Endothelial cell (in vitro differentiated cells): ENCODE data around the gene KCNQ1OT1. TPM values are rescaled to one million over a fixed set of nuclear protein-coding genes. Genes with fewer than 3 reads are reported as not detected.

ENCODE experiments used
- DNase-seq: peaks from one replicate; pipeline ENCODE4 v3.0.0; 2021; ENCODE audit warnings: low spot score
- H3K27ac Mint-ChIP-seq: one replicate; pipeline ENCODE4 v1.8.0; 2021; ENCODE audit warnings: mixed read lengths, inconsistent platforms; ENCODE audit not compliant: unreplicated experiment
- H3K27me3 Mint-ChIP-seq: one replicate; pipeline ENCODE4 v1.8.0; 2021; ENCODE audit warnings: mild to moderate bottlenecking, moderate library complexity, mixed read lengths, inconsistent platforms; ENCODE audit not compliant: unreplicated experiment
- H3K36me3 Mint-ChIP-seq: one replicate; pipeline ENCODE4 v1.8.0; 2021; ENCODE audit warnings: mild to moderate bottlenecking, low read depth, mixed read lengths, inconsistent platforms; ENCODE audit not compliant: unreplicated experiment
- H3K4me1 Mint-ChIP-seq: one replicate; pipeline ENCODE4 v1.8.0; 2021; ENCODE audit warnings: mild to moderate bottlenecking, mixed read lengths, inconsistent platforms; ENCODE audit not compliant: unreplicated experiment
- H3K4me3 Mint-ChIP-seq: one replicate; pipeline ENCODE4 v1.8.0; 2021; ENCODE audit warnings: mild to moderate bottlenecking, mixed read lengths, inconsistent platforms; ENCODE audit not compliant: unreplicated experiment
- H3K9me3 Mint-ChIP-seq: one replicate; pipeline ENCODE4 v1.8.0; 2021; ENCODE audit warnings: mixed read lengths, inconsistent platforms; ENCODE audit not compliant: unreplicated experiment
- CTCF ChIP-seq: fragments of 200-600 bp; sonication (generic); IDR thresholded peaks from one replicate; pipeline ENCODE4 v1.5.0; 2021; ENCODE audit warnings: antibody characterized with exemption; ENCODE audit not compliant: unreplicated experiment
- total RNA-seq: library from RNA; stranded (reverse); fragmentation: NEBNext Ultra II Directional; extraction: Animal tissue kit (Norgen Biotek cat#: 25700); gene quantifications from one replicate; pipeline ENCODE4 v1.2.1, GENCODE V29; 2021; ENCODE audit not compliant: unreplicated experiment

KCNQ1OT1 gene
- total RNA-seq, 1 donor from 2014 or later, result 1.2 TPM

- TF ChIP-seq CTCF, result no peak
- Mint-ChIP-seq H3K4me3 (no peak overlapping the region), H3K4me1 (no peaks in the 10 kb centered on the region), H3K27ac (no peak overlapping the region), H3K27me3 (peaks cover 4% of the 10 kb centered on the region), H3K9me3 (no peaks in the 10 kb centered on the region), H3K36me3 (peaks cover 27% of the 10 kb centered on the region)
- DNase-seq, result no peak
Measured at GRCh38 chr11:2662024-2662312, 37.8 kb downstream of the KCNQ1OT1 start.

- no peak for TF ChIP-seq CTCF
- peaks cover 27% of the 10 kb centered on the region for H3K36me3 Mint-ChIP-seq
Measured at GRCh38 chr11:2661173-2662023, 38.4 kb downstream of the KCNQ1OT1 start.

DNA sequence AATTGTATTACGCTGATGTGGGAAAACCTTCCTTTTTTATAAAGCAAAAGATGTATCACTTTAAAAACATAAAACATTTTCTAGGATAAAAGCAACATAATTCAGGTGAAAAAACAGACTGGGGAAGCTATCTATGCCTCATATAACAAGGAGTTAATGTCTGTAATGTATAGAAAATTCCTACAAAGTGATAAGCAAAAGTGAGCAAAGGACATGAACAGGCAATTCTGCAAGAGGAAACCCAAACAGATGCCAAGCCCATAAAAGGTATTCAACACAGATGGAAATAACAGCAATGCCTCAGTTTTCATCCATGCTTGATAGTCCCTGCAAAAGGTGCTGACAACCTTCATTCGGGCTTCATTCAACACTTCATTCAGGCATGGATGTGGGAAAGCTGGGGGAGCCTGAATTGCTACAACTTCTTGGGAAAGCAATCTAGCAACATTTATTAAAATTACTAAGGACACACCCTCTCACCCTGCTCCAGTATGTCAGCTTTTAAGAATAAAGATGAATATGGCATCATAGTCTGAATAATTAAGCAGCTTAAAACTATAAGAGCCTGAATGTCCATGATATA lies 39.3 kb downstream of the KCNQ1OT1 start:
- no peak for DNase-seq
- Mint-ChIP-seq H3K36me3 (peaks cover 27% of the 10 kb centered on the region), H3K9me3 (no peaks in the 10 kb centered on the region), H3K4me1 (no peaks in the 10 kb centered on the region), H3K27me3 (peaks cover 4% of the 10 kb centered on the region), H3K27ac (no peak overlapping the region), H3K4me3 (no peak overlapping the region)
- TF ChIP-seq CTCF, result no peak

More at GRCh38 chr11:2661173-2662023, 38.4 kb downstream of the KCNQ1OT1 start:
- peaks cover 4% of the 10 kb centered on the region for H3K27me3 Mint-ChIP-seq
- DNase-seq, result no peak
- H3K27ac Mint-ChIP-seq, result no peak overlapping the region
- no peaks in the 10 kb centered on the region for H3K4me1 Mint-ChIP-seq
- H3K9me3 Mint-ChIP-seq, result no peaks in the 10 kb centered on the region
- H3K4me3 Mint-ChIP-seq, result peak overlapping the region; percentile 57

DNA sequence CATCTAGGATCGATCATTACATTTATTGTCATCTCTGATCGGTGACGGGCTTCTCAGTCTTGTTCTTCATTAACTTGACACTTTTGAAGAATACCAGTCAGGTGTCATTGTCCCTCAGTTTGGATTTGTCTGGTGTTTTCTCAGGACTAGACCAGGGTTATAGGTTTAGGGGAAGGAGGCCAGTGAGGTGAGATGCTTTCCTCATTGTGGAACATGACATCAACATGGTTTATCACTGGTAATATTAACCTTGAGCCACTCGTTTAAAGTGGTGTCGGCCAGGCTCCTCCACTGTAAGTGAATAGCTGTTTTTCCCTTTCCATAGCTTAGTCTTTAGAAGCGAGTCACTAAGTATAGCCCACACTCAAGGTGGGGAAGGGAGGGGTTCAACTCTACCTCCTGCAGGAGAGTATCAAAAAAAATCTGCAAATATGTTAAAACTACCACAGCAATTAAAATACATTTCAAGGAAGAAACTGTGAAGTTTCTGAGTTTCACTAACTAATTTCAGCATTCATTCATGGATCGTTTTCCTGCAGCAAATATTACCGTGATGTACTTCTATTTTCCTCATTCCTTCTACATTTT lies 42.0 kb downstream of the KCNQ1OT1 start:
- no peak for DNase-seq
- Mint-ChIP-seq H3K9me3 (no peaks in the 10 kb centered on the region), H3K4me3 (no peak overlapping the region), H3K4me1 (no peaks in the 10 kb centered on the region), H3K36me3 (peaks cover 26% of the 10 kb centered on the region), H3K27ac (no peak overlapping the region), H3K27me3 (peaks cover under 1% of the 10 kb centered on the region)
- TF ChIP-seq CTCF, result no peak

- Mint-ChIP-seq H3K4me1 (no peaks in the 10 kb centered on the region), H3K9me3 (no peaks in the 10 kb centered on the region), H3K36me3 (peaks cover 30% of the 10 kb centered on the region), H3K27me3 (peaks cover 3% of the 10 kb centered on the region), H3K27ac (no peak overlapping the region), H3K4me3 (no peak overlapping the region)
- no peak for TF ChIP-seq CTCF
- no peak for DNase-seq
Measured at GRCh38 chr11:2656859-2657258, 42.9 kb downstream of the KCNQ1OT1 start.
